PFSK-1 (cell line): ENCODE measurements around the gene KLHDC7B.

ENCODE experiments used
- FOXP2 ChIP-seq: optimal IDR thresholded peaks from 2 replicates; pipeline ENCODE3; 2011; ENCODE audit warnings: borderline replicate concordance, control low read depth, inconsistent platforms; ENCODE audit not compliant: insufficient read depth; ENCODE audit errors: extremely low read length, extremely low read depth
- POLR2AphosphoS5 ChIP-seq: IDR thresholded peaks from 2 replicates; pipeline ENCODE4 v1.6.1; 2012; ENCODE audit warnings: low read depth, mild to moderate bottlenecking, control low read depth, low read length, moderate library complexity
- SIN3A ChIP-seq: IDR thresholded peaks from 2 replicates; pipeline ENCODE4 v1.6.1; 2012; ENCODE audit warnings: mild to moderate bottlenecking, low read length, moderate library complexity, borderline replicate concordance; ENCODE audit not compliant: insufficient read depth
- TAF1 ChIP-seq: IDR thresholded peaks from 2 replicates; pipeline ENCODE4 v1.6.1; 2012; ENCODE audit warnings: low read length, control low read depth, borderline replicate concordance; ENCODE audit not compliant: insufficient read depth
- TF ChIP-seq, protein P1 (sequence below), 2 experiments: IDR thresholded peaks; 2 replicates each; pipeline versions ENCODE4 v1.6.1 to v1.8.0; 2011 to 2012; ENCODE audit warnings: low read depth in 2 of 2, low read length in 2 of 2, control low read depth in 1 of 2, inconsistent platforms in 1 of 2, mild to moderate bottlenecking in 1 of 2, moderate library complexity in 1 of 2; ENCODE audit not compliant: insufficient read depth in 1 of 2

Gene KLHDC7B

DNA sequence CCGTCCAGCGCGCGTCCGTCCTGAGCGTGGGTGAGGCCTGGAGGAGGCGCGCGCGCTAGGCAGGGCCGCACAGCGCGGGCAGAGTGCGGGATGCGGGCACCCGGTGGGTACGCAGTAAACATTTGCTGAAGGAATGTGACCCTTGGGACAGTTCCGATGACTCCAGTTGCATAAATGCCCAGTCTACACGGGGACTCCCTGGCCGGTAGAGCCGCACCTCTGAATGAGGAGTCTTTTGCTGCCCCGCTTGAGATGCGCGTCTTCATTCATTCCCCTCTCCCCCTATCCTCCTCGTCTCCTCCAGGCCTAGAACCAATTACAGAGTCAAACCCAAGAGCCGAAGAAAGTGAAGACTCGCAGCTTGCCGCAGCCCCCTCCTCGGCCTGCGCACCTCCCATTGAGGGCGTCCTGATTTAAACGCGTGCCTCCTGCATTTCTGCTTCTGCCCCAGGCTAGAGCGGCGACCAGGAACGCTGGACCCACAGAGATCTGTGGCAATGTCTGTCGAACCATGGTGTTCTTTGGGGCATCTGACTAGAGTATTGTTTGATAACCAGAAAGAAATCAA, 37.7 kb downstream of the KLHDC7B start:
- TF ChIP-seq TAF1 = no peak
- TF ChIP-seq POLR2AphosphoS5 = no peak; the same call in 1 of the 2 replicates
- no peak for TF ChIP-seq SIN3A
- TF ChIP-seq, protein P1, sequence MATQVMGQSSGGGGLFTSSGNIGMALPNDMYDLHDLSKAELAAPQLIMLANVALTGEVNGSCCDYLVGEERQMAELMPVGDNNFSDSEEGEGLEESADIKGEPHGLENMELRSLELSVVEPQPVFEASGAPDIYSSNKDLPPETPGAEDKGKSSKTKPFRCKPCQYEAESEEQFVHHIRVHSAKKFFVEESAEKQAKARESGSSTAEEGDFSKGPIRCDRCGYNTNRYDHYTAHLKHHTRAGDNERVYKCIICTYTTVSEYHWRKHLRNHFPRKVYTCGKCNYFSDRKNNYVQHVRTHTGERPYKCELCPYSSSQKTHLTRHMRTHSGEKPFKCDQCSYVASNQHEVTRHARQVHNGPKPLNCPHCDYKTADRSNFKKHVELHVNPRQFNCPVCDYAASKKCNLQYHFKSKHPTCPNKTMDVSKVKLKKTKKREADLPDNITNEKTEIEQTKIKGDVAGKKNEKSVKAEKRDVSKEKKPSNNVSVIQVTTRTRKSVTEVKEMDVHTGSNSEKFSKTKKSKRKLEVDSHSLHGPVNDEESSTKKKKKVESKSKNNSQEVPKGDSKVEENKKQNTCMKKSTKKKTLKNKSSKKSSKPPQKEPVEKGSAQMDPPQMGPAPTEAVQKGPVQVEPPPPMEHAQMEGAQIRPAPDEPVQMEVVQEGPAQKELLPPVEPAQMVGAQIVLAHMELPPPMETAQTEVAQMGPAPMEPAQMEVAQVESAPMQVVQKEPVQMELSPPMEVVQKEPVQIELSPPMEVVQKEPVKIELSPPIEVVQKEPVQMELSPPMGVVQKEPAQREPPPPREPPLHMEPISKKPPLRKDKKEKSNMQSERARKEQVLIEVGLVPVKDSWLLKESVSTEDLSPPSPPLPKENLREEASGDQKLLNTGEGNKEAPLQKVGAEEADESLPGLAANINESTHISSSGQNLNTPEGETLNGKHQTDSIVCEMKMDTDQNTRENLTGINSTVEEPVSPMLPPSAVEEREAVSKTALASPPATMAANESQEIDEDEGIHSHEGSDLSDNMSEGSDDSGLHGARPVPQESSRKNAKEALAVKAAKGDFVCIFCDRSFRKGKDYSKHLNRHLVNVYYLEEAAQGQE (IDR thresholded peaks at IDR 0.05; ENCODE audit: insufficient read depth in 1 of 2, low read depth in 2 of 2, low read length in 2 of 2) = no peak
- no peak for TF ChIP-seq FOXP2

DNA sequence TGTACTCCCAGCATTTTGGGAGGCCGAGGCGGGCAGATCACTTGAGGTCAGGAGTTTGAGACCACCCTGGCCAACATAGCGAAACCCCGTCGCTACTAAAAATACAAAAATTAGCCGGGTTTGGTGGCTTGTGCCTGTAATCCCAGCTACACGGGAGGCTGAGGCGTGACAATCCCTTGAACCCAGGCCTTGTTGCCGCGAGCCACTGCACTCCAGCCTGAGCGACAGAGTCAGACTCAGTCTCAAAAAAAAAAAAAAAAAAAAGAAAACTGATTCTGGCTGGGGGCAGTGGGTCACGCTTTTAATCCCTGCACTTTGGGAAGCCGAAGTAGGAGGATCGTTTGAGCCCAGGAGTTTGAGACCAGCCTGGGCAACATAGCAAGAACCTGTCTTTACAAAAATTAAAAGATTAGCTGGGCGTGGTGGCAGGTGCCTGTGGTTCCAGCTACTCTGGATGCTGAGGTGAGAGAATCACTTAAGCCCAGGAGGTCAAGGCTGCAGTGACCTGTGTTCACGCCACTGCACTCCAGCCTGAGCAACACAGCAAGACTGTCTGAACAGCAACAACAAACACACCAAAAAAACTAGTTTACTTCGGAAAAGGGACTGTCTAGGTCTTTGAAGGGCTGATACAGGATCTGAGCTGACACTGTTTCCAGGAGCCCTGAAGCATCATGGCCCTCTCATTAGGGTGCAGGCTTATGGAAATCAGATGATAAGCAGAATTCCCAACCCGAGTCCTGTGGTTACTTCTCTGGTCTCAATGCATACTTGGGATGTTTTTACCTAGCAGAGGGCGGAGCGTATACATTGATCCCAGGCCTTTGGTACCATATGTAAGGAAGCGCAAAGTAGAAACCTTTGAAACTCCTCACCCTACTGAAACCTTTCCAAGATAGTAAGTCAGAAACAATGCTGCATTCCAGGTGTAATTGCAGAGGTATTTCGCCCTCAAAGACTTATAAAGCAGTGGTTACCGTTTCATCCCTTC, 38.7 kb downstream of the KLHDC7B start:
- TF ChIP-seq TAF1 (no peak), POLR2AphosphoS5 (no peak), FOXP2 (no peak), SIN3A (no peak)
- TF ChIP-seq, protein P1 (IDR thresholded peaks at IDR 0.05; ENCODE audit: insufficient read depth in 1 of 2, low read depth in 2 of 2, low read length in 2 of 2) = no peak

DNA sequence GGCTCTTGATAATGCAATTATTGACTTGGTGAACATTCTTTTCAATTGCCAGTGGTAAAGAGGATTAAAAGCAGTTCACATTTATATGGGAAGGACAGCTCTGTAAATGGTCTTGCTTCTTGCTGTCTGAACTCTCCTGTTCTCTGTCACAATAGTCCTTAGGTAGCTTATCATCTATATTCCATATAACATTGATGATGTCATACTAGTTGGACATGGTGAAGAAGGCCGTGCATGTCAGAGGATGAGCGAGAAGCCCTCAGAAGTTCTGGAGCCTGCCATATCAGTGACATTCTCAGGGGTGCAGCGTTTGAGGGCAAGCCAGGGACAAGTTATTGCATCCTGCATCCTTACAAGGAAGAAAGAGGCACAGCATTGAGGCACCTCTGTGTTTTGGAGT, 39.5 kb downstream of the KLHDC7B start:
- TF ChIP-seq TAF1 (no peak), POLR2AphosphoS5 (no peak)

DNA sequence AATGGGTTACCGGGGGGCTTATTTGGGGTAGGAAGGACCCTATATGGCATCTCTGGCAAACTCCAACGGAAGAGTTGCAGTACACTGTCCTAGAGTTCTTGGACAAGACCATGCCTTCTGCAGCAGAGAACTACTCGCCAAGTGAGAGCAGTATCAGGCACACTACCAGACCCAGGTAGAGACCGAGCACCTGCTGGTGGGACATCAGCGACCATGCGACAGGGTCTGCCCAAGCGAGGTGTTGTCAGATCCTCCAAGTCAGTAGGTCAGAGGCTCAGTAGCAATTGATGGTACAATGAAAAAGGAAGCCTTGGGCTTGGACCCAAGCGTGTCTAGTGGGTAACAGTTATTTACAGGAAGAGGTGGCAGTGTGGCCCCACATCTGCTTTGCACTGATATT, 40.1 kb downstream of the KLHDC7B start:
- no peak for TF ChIP-seq TAF1
- TF ChIP-seq FOXP2 = no peak
- TF ChIP-seq, protein P1 (IDR thresholded peaks at IDR 0.05; ENCODE audit: insufficient read depth in 1 of 2, low read depth in 2 of 2, low read length in 2 of 2) = no peak
- TF ChIP-seq POLR2AphosphoS5 = no peak
- no peak for TF ChIP-seq SIN3A

DNA sequence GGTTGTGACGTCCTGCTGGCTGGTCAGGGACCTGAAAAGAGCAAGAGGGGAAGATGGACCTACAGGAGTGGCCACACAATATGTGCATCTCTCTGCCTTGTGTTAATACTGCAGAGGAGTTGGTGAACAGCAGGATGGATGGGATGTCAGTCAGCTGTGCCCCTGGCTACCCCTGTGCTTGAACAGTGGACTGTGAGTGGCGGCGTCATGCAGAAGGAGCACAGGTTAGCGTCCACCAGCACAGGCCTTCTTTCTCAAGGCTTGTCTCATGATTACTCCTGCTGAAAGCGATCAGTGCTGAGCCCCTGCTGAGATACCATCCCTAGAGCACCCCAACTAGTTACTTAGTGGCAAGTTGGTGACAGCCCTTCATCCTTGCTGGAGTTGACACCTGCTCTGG, 40.7 kb downstream of the KLHDC7B start:
- TF ChIP-seq SIN3A = no peak
- TF ChIP-seq POLR2AphosphoS5 = no peak
- TF ChIP-seq, protein P1 (IDR thresholded peaks at IDR 0.05; ENCODE audit: insufficient read depth in 1 of 2, low read depth in 2 of 2, low read length in 2 of 2) = no peak
- no peak for TF ChIP-seq FOXP2
- TF ChIP-seq TAF1 = no peak
